Astrocyte of the cerebellum (primary cell): ENCODE results near the gene HNRNPA2B1.
"Not testable (repeated sequence)": the region's sequence is repeated elsewhere in the genome, so short reads cannot be mapped to it uniquely, and the experiment has no call there.

Source experiments
- DNase-seq: peaks from one replicate; pipeline ENCODE4 v3.0.0-alpha.2; 2011; ENCODE audit warnings: low read depth
- H3K4me3 ChIP-seq: 2 replicates; pipeline ENCODE4 v1.5.1; 2011; ENCODE audit warnings: mild to moderate bottlenecking, low read depth, low read length, moderate library complexity
- in situ Hi-C: cut with HindIII; loops from 2 replicates; pipeline ENCODE4 v1.10.0; 2017; ENCODE audit warnings: low sequenced_read_pairs
- TF ChIP-seq, protein P1 (sequence below): IDR thresholded peaks from 2 replicates; pipeline ENCODE4 v1.5.1; 2012; ENCODE audit warnings: low read length, low read depth, moderate library complexity, mild to moderate bottlenecking; ENCODE audit errors: missing control alignments

Gene HNRNPA2B1

DNA sequence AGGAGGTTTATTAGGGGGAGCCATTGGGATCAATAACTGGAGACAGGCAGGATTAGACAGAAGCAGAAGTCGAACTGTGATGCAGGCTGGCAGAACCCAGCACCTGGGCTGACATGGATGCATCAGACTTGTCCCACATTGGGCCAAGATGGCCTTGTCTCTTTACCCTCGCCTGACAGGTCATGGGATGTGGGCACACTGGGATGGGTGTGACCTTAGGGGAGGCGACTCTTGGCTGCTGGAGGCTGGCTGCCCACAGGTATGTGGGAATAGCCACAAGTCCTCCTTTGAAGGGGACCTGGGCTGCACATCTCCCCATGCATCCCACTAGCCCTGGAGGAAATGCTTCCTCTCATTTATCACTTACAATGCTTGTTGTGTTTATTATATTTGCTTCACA is 31.3 kb downstream of the HNRNPA2B1 start:
- in situ Hi-C loops: loop anchor here (25.0 kb wide), 1 partner anchor 993 kb away; the partner anchor contains the start of genes HOXA10, HOXA3, HOXA7 and HOXA9
- no peak for DNase-seq
- TF ChIP-seq, protein P1, sequence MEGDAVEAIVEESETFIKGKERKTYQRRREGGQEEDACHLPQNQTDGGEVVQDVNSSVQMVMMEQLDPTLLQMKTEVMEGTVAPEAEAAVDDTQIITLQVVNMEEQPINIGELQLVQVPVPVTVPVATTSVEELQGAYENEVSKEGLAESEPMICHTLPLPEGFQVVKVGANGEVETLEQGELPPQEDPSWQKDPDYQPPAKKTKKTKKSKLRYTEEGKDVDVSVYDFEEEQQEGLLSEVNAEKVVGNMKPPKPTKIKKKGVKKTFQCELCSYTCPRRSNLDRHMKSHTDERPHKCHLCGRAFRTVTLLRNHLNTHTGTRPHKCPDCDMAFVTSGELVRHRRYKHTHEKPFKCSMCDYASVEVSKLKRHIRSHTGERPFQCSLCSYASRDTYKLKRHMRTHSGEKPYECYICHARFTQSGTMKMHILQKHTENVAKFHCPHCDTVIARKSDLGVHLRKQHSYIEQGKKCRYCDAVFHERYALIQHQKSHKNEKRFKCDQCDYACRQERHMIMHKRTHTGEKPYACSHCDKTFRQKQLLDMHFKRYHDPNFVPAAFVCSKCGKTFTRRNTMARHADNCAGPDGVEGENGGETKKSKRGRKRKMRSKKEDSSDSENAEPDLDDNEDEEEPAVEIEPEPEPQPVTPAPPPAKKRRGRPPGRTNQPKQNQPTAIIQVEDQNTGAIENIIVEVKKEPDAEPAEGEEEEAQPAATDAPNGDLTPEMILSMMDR: no peak
- H3K4me3 ChIP-seq: no peak overlapping the region

DNA sequence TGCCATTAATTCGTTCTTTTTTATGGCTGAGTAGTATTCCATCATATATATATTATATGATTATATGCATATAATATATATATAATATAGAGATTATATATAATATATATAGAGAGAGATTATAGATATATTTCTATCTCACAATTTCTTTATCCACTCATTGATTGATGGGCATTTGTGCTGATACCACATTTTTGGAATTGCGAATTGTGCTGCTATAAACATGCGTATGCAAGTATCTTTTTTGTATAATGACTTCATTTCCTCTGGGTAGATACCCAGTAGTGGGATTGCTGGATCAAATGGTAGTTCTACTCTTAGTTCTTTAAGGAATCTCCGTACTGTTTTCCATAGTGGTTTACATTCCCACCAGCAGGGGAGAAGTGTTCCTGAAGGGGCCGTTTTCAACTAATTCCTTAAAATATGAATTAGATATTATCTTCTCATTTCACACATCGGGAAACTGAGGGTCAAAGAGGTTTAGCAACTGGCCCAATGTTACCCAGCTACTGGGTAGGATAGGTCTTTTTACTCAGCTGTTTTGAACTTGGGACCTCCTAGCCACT is 32.0 kb downstream of the HNRNPA2B1 start:
- in situ Hi-C loops: loop anchor here (25.0 kb wide), 1 partner anchor 994 kb away; the partner anchor contains the start of genes HOXA10, HOXA3, HOXA7 and HOXA9
- TF ChIP-seq, protein P1: peak; percentile 17
- no peak overlapping the region for H3K4me3 ChIP-seq
- DNase-seq: no peak

DNA sequence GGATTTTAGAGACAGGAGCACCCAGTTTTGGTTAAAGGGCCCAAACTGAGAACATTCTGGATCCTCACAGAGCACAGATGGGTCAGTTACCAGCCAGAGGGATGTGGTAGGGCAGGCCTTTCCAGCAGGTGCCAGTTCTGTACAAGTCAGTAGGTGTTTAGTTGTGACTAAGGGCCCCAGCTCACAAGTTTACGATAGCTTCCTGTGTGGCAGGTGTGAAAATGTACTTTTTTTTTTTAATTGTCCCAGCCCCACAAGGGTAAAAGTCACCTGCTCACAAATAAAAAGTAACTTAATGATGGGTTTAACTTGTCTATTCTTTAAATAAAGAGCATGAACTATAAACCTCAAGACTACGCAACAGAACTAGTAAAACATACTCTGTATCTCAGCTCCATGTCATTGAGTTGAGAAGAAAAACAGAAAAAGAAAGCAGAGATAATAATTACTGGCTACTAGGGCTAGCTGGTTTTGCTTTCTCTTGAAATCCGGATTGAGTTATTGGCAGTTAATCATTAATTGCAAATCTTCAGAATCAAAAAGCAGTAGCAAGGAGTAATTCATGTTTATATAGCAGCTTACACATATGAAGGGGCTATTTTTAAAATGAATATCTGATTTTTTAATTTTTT is 33.1 kb downstream of the HNRNPA2B1 start:
- TF ChIP-seq, protein P1: no peak
- no peak for DNase-seq
- in situ Hi-C loops: loop anchor here (25.0 kb wide), 1 partner anchor 995 kb away; the partner anchor contains the start of genes HOXA10, HOXA3, HOXA7 and HOXA9
- H3K4me3 ChIP-seq: no peak overlapping the region

DNA sequence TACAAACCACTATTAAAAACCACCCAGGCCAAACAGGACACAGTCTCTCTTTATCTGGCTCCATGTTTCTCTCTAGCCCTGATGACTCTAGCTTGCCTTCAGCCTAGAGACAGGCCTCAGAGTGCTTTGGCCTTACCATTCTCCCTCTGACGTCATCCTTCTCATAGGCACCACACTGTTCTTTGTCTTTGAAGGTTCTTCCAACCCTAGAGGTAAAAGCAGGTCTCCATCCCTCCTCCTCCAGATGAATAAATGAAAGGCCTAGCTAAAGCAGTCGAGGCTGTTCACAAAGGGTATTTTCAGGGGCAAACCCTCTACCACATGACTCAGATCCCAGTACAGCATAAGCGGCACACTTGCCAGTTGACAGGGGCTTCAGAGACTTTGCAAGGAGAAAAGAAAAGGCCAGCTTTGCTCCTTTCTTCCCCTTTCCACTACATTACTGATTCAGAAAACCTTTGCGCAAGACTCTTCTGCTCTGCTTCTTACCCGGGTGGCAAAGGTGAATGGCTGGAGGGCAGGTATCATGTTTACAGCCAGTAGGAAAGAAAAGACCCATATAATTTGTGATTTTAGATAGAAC is 33.8 kb downstream of the HNRNPA2B1 start:
- in situ Hi-C loops: loop anchor here (25.0 kb wide), 1 partner anchor 996 kb away; the partner anchor contains the start of genes HOXA10, HOXA3, HOXA7 and HOXA9
- no peak overlapping the region for H3K4me3 ChIP-seq
- no peak for DNase-seq
- TF ChIP-seq, protein P1: no peak

DNA sequence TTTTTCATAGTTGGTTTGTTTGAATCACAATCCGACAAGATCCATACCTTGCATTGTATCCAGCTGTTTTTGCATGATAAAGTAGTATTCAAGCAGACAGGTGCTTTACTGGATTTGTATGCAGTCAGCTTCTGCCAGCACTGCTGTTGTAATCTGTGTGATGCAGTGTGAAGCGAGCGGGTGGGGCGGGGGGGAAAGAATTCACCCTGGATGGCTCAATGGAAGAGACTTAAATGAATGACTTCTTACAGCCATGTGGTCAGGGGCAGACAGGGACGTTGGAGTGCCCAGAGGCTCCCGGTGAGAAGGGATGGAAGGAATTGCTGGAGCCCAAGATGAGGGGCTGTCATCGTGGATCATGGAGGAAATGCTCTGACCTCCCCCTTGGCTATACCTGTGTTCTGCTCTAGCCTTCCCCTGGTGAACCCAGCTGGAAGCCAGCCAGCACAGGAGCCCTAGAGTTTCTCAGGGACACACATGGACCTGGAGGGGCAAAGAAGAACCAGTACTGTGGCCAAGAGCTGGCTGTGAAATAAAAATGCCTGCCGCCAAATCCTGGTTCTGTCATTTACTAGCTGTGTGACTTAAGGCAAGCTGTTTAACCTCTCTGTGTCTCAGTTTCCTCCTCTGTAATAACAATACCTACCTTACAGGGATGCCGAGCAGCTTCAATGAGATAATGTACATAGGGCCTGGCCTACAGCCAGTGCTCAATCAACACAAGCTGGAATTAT is 34.4 kb downstream of the HNRNPA2B1 start:
- TF ChIP-seq, protein P1: no peak
- DNase-seq: no peak
- no peak overlapping the region for H3K4me3 ChIP-seq
- in situ Hi-C loops: loop anchor here (25.0 kb wide), 1 partner anchor 996 kb away; the partner anchor contains the start of genes HOXA10, HOXA3, HOXA7 and HOXA9

DNA sequence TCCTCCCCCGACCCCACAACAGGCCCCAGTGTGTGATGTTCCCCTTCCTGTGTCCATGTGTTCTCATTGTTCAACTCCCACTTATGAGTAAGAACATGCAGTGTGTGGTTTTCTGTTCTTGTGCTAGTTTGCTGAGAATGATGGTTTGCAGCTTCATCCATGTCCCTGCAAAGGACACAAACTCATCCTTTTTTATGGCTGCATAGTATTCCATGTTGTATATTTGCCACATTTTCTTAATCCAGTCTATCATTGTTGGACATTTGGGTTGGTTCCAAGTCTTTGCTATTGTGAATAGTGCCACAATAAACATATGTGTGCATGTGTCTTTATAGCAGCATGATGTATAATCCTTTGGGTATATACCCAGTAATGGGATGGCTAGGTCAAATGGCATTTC is 36.7 kb downstream of the HNRNPA2B1 start:
- in situ Hi-C loops: loop anchor here (25.0 kb wide), 1 partner anchor 998 kb away; the partner anchor contains the start of genes HOXA10, HOXA3, HOXA7 and HOXA9
- not testable (repeated sequence) for H3K4me3 ChIP-seq, DNase-seq
